Right lobe of liver (tissue), 6 donors: ENCODE data around the gene CAPZB. TPM values are rescaled to one million over a fixed set of nuclear protein-coding genes. Genes with fewer than 3 reads are reported as not detected.
A peak's percentile ranks its signal among the peaks of the same experiment; 100 is the strongest.

Experiments used
- ATAC-seq, 4 donors: fragments of 200-7000 bp; cut with Tn5 transposase; one replicate each; pipeline ENCODE4 v1.9.1; 2020; ENCODE audit warnings: mild to moderate bottlenecking in 4 of 4, moderate library complexity in 4 of 4
- DNase-seq, 3 donors: peaks; one replicate each; pipeline ENCODE4 v3.0.0-alpha.2; 2020
- H3K27ac ChIP-seq, 3 donors: fragments of 200-600 bp; one replicate each; pipeline ENCODE4 v1.8.0; 2022
- H3K27me3 ChIP-seq, 2 donors: fragments of 200-600 bp; one replicate each; pipeline ENCODE4 v1.8.0; 2022
- H3K36me3 ChIP-seq, 4 donors: fragments of 200-600 bp; sonication (generic) in 1 of 4; one replicate each; pipeline versions ENCODE4 v1.5.1 to v1.8.0; 2017 to 2022; ENCODE audit warnings: control low read depth in 1 of 4
- H3K4me1 ChIP-seq, 4 donors: fragments of 200-600 bp; sonication (generic) in 1 of 4; one replicate each; pipeline versions ENCODE4 v1.5.1 to v1.8.0; 2017 to 2022; ENCODE audit warnings: control low read depth in 1 of 4
- H3K4me3 ChIP-seq, 3 donors: fragments of 200-600 bp; one replicate each; pipeline ENCODE4 v1.8.0; 2022
- H3K9me3 ChIP-seq, 4 donors: fragments of 200-600 bp; sonication (generic) in 1 of 4; one replicate each; pipeline versions ENCODE4 v1.5.1 to v1.8.0; 2017 to 2022; ENCODE audit warnings: control low read depth in 1 of 4
- CTCF ChIP-seq, 4 donors: fragments of 200-600 bp in 3 of 4; fragments of 450-650 bp in 1 of 4; IDR thresholded peaks; one replicate each; pipeline versions ENCODE4 v1.5.1 to v1.8.0; 2016 to 2022; ENCODE audit warnings: antibody characterized with exemption in 4 of 4, mild to moderate bottlenecking in 2 of 4
- POLR2A ChIP-seq: fragments of 450-650 bp; IDR thresholded peaks from one replicate; pipeline ENCODE4 v1.6.1; 2017; ENCODE audit warnings: antibody characterized with exemption, mild to moderate bottlenecking
- WGBS: methylation state at CpG from one replicate; pipeline ENCODE4 v1.1.6; 2018; ENCODE audit warnings: low coverage, low lambda C conversion rate; ENCODE audit not compliant: insufficient coverage; ENCODE audit errors: missing lambda C conversion rate; 5-methylcytosine and 5-hydroxymethylcytosine counted together
- intact Hi-C, 2 donors: fragments of 100-400 bp; cut with DNase I; formaldehyde crosslinking; loops; one replicate each; pipeline versions ENCODE4 v1.11.2 to v1.14.1; 2022
- total RNA-seq, 6 experiments: library from RNA; depleted of rRNA in 2 of 6; stranded (reverse); fragments of >200 nt in 2 of 6; fragmentation: NEBNext Ultra II Directional in 3 of 6; extraction: Animal tissue kit (Norgen Biotek cat#: 25700) in 3 of 6; gene quantifications; one replicate each; pipeline versions ENCODE4 v1.1.0 to v1.2.4, GENCODE V29; 2016 to 2023
- donor health status: DM: no; HTN: yes; CAD: no.
- donor health status: DM: no; HTN: no; CAD: no.
- donor health status: DM: no; HTN: no; CAD: no.
- donor health status: DM: no; HTN: yes; CAD: no.
- donor health status: DM: no; HTN: yes; CAD: no.

CAPZB gene
- total RNA-seq, 6 experiments from 2014 or later: 53.5 to 117 (median 88.0) TPM

DNA sequence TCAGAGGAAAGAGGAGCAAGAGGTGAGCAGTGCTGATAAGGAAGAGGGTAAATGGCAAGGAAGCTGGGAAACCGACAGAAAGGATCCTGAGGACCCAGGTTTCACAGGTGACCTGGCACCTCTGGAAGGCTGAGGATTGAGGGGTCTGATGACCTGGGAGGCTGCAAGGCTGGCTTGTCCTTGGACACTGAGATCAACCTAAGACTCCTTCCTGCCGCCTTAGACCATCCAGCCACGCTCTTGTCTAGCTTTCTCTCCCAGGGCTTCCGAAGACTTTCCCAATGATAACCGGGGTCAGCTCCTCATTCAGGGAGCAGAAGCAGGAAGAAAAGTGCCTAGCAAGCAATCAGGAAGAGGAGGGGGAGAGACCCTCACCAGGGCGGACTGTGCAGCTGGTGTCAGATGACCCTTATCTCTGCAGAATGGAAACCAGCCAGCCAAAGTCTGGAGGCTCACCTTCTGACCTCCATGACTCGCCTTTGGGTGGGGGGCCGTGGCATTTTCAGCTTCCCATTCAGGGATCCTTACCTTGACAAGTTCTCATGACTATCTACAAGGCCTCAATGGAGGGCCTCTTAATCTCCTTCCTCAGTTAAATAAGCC lies 77.7 kb downstream of the CAPZB start:
- no peak overlapping the region for H3K27ac ChIP-seq
- no peaks in the 10 kb centered on the region for H3K27me3 ChIP-seq
- ATAC-seq: peak in 1 of 4 donors; percentile 6
- H3K36me3 ChIP-seq: peaks cover 0 to 3% (median 0%) of the 10 kb centered on the region in 4 donors
- TF ChIP-seq POLR2A (no peak), CTCF (IDR thresholded peaks at IDR 0.05) (no peak)
- WGBS: 67% methylated on average over 5 of the region's 8 CpGs
- peaks cover 0 to 14% (median 3%) of the 10 kb centered on the region in 4 donors for H3K4me1 ChIP-seq
- intact Hi-C loops: no loop called here
- no peaks in the 10 kb centered on the region for H3K9me3 ChIP-seq
- H3K4me3 ChIP-seq: no peak overlapping the region
- no peak for DNase-seq

GRCh38 chr1:19406680-19407079 lies 78.7 kb downstream of the CAPZB start:
- ATAC-seq (no peak), DNase-seq (no peak)
- Histone ChIP-seq H3K4me3 (no peak overlapping the region), H3K27ac (no peak overlapping the region), H3K4me1 (peaks cover 0 to 15% (median 3%) of the 10 kb centered on the region in 4 donors), H3K9me3 (no peaks in the 10 kb centered on the region), H3K36me3 (peaks cover 0 to 3% (median 0%) of the 10 kb centered on the region in 4 donors), H3K27me3 (no peaks in the 10 kb centered on the region)
- WGBS: 82% methylated on average over 4 of the region's 5 CpGs
- intact Hi-C loops: no loop called here
- TF ChIP-seq CTCF (IDR thresholded peaks at IDR 0.05) (no peak), POLR2A (no peak)

DNA sequence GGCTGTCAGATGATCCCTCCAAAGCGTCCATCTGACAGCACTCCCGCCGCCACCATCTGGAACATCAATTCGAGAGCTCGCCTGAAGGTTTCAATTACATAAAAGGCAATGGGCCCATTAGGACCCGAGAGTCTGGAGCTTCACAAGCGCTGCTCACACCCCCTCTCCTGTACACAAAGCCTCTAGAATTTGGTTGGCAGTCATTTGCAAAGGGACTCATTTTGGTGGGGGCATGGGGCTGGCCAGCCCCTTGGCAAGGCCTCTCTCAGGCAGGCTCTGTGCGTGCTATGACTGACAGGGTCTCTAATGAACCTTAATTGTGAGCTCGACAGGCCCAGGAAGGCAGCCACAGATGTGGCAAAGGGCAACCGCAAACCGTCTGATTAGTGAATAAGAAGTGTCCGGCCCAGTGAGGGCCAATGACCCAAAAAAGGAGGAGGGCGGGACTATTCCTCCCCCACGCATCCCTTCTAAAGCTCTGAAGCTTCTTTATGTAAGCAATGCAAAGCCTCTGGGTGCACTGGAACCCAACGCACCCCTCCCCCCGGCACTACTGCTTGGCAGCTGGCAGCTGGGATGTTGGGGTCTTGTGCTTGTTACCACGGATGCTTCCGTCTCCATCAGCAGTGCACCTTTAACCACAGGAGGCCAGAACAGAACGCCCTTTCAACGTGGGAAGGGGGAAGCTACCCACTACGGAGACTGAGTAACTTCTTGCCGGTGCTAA lies 79.4 kb downstream of the CAPZB start:
- ATAC-seq: no peak
- Histone ChIP-seq H3K4me1 (peaks cover 0 to 22% (median 3%) of the 10 kb centered on the region in 4 donors), H3K27ac (no peak overlapping the region), H3K9me3 (no peaks in the 10 kb centered on the region), H3K36me3 (peaks cover 0 to 3% (median 0%) of the 10 kb centered on the region in 4 donors), H3K27me3 (no peaks in the 10 kb centered on the region), H3K4me3 (no peak overlapping the region)
- no peak for DNase-seq
- no peak for TF ChIP-seq CTCF (IDR thresholded peaks at IDR 0.05)
- no peak for TF ChIP-seq POLR2A
- intact Hi-C loops: no loop called here
- WGBS: 73% methylated on average over 11 of the region's 22 CpGs

- 90% methylated on average over 9 of the region's 10 CpGs for WGBS
- DNase-seq (no peak), ATAC-seq (no peak)
- no peak overlapping the region for H3K27ac ChIP-seq
- no peaks in the 10 kb centered on the region for H3K27me3 ChIP-seq
- H3K4me1 ChIP-seq: peaks cover 0 to 17% (median 2%) of the 10 kb centered on the region in 4 donors
- intact Hi-C loops: no loop called here
- no peak for TF ChIP-seq POLR2A
- TF ChIP-seq CTCF (IDR thresholded peaks at IDR 0.05): no peak
- H3K4me3 ChIP-seq: no peak overlapping the region
- H3K9me3 ChIP-seq: no peaks in the 10 kb centered on the region
- peaks cover 0 to 3% (median 0%) of the 10 kb centered on the region in 4 donors for H3K36me3 ChIP-seq
Measured at GRCh38 chr1:19405195-19405760, 80.1 kb downstream of the CAPZB start.
